ENCODE measurements around the gene CLK3. TPM values are rescaled to one million over a fixed set of nuclear protein-coding genes. Genes with fewer than 3 reads are reported as not detected.
A peak's percentile ranks its signal among the peaks of the same experiment; 100 is the strongest.

The CLK3 gene
- total and polyA plus RNA-seq, 2 donors: 53.2 to 90.8 TPM

DNA sequence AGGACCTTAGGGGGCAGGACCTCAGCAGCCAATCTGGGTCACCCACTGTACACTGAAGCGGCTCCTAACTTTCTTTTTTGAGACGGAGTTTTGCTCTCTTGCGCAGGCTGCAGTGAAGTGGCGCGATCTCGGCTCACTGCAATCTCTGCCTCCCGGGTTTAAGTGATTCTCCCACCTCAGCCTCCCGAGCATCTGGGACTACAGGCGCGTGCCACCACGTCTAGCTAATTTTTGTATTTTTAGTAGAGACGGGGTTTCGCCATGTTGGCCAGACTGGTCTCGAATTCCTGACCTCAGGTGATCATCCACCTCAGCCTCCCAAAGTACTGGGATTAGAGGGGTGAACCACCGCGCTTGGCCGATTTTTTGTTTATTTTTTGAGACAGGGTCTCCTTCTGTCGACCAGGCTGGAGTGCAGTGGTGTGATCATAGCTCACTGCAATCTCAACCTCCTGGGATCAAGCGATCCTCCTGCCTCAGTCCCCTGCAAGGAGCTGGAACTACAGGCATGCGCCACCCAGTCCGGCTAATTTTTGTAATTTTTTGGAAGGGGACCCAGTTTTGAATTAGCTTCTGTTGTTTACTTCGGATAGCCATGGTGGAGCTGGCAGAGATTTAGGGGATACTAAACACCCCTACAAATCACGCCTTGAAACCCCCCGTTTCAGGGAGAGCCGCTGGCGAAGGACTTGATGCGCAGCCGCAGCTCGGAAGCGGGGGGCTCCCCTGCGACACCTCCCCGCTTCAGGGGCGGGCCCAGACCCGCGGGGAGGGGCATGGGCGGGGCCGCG is 1.5 kb upstream of the CLK3 start:
- 46% methylated on average over 38 of the region's 38 CpGs for WGBS
- no peaks in the 10 kb centered on the region for H3K27me3 ChIP-seq (ENCODE audit: control insufficient read depth in 2 of 2, insufficient read depth in 1 of 2, low read length in 1 of 2)
- peaks cover 0 to 4% of the 10 kb centered on the region in 2 donors for H3K9me3 ChIP-seq (ENCODE audit: control insufficient read depth in 2 of 2, insufficient read depth in 1 of 2, low read length in 1 of 2)
- H3K36me3 ChIP-seq (ENCODE audit: control insufficient read depth in 2 of 2, insufficient read depth in 2 of 2, low read length in 1 of 2): peaks cover 8% of the 10 kb centered on the region in 2 donors
- DNase-seq (ENCODE audit: low read depth in 6 of 9, low spot score in 9 of 9): no peak
- peak overlapping the region in 1 of 2 donors; percentile 44 for H3K27ac ChIP-seq (ENCODE audit: low read depth in 1 of 2, low read length in 1 of 2)
- peaks cover 13 to 36% of the 10 kb centered on the region in 2 donors for H3K4me1 ChIP-seq (ENCODE audit: control insufficient read depth in 2 of 2, insufficient read depth in 2 of 2, low read length in 2 of 2)
- H3K4me3 ChIP-seq (ENCODE audit: low read length in 2 of 2): peak overlapping the region; percentile 90 to 100

DNA sequence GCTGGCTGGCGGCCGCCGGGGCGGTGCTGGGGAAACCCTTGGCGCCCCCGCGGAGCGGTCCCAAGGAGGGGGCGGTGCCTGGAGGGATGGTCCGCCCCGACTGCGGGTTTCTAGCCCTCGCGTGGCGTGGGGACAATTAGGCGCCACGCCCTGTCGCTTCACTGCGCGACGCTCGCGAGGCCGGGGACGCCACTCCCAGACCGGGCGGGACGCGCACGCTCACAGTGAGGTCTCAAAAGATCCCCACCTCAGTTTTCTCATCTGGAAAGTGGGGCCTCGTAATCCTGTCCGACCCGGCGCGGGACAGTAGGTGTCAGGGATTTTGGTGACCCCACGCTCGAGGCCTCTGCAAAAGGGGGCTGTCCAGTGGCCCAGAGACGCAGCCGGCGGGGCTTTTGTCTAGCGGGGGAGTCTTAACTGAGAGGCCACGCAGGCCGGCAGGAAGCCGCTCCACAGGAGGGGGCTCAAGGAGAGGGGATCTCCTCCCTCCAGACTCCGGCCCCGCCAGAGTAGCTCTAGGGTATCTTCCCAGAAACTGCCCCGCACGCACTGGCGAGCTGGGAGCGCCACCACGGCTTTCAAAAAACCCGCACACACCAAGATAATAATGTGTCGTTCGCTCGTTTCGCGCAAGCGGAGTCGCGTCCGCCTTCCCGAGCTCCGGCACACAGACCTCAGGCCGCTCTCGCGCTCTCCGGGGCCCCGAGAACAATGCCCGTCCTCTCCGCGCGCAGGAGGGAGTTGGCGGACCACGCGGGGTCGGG is 710 bp upstream of the CLK3 start:
- H3K4me1 ChIP-seq (ENCODE audit: control insufficient read depth in 2 of 2, insufficient read depth in 2 of 2, low read length in 2 of 2): peaks cover 13 to 29% of the 10 kb centered on the region in 2 donors

DNA sequence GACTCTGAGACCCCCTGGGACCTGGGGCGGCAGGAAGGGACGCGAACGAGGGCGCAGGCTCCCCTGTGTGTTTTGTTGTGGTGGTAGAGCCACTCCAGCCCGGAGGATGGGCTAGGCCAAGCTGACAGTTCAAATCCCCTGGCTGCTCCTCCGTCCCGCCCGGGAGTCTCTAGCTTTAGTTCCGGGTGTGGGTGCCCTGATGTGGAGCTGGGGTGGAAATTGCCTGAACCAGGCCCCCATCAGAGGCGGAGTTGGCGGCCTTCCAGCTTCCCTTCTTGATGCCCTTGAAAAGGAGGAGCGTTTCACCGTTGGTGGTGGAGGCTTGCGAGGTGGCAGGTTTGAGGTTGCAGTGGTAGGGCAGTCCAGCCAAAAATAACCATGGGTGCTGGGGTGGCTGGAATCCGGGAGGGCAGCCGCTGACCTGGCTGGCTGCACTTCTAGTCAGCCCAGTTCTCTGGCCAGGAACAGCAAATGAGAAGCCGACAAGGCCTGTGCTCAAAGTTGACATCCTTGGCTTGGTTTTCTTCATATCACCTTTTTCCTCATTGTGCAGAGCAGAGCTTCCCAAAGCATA is 817 bp downstream of the CLK3 start:
- Histone ChIP-seq H3K4me3 (ENCODE audit: low read length in 2 of 2) (peak overlapping the region; percentile 90 to 100), H3K27me3 (ENCODE audit: control insufficient read depth in 2 of 2, insufficient read depth in 1 of 2, low read length in 1 of 2) (no peaks in the 10 kb centered on the region), H3K27ac (ENCODE audit: low read depth in 1 of 2, low read length in 1 of 2) (peak overlapping the region; percentile 89 to 94), H3K4me1 (ENCODE audit: control insufficient read depth in 2 of 2, insufficient read depth in 2 of 2, low read length in 2 of 2) (peaks cover 13 to 22% of the 10 kb centered on the region in 2 donors), H3K36me3 (ENCODE audit: control insufficient read depth in 2 of 2, insufficient read depth in 2 of 2, low read length in 1 of 2) (peaks cover 31% of the 10 kb centered on the region in 2 donors), H3K9me3 (ENCODE audit: control insufficient read depth in 2 of 2, insufficient read depth in 1 of 2, low read length in 1 of 2) (peaks cover 0 to 4% of the 10 kb centered on the region in 2 donors)
- DNase-seq (ENCODE audit: low read depth in 6 of 9, low spot score in 9 of 9): peak in 4 of 9 donors; percentile 9 to 60 (median 32)
- WGBS: 3% methylated on average over 18 of the region's 18 CpGs

More for the DNA sequence above, 710 bp upstream of the CLK3 start:
- Histone ChIP-seq H3K4me3 (ENCODE audit: low read length in 2 of 2) (peak overlapping the region; percentile 90 to 100), H3K27ac (ENCODE audit: low read depth in 1 of 2, low read length in 1 of 2) (peak overlapping the region; percentile 88 to 94), H3K36me3 (ENCODE audit: control insufficient read depth in 2 of 2, insufficient read depth in 2 of 2, low read length in 1 of 2) (peaks cover 16% of the 10 kb centered on the region in 2 donors), H3K9me3 (ENCODE audit: control insufficient read depth in 2 of 2, insufficient read depth in 1 of 2, low read length in 1 of 2) (peaks cover 0 to 4% of the 10 kb centered on the region in 2 donors), H3K27me3 (ENCODE audit: control insufficient read depth in 2 of 2, insufficient read depth in 1 of 2, low read length in 1 of 2) (no peaks in the 10 kb centered on the region)
- WGBS: under 1% methylated on average over 76 of the region's 76 CpGs
- DNase-seq (ENCODE audit: low read depth in 6 of 9, low spot score in 9 of 9): peak in 8 of 9 donors; percentile 48 to 92 (median 81)

DNA sequence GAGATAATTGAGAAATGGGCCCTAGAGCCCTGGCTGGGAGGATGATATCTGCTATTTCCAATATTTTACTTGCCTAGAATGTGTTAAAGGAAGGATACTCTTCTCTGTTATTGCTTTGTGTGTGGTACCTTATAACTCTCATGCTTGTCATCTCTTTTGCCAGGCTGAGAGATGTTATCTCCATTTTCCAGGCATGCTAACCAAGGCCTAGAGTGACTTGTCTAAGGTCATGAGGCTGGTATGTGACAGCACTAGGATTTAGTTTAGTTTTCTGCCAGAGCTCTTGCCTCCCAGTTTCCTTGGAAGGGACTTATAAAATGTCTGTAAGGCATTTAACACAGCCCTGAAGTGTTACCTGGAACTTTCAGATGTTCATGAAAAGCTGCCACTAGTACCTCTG is 1.4 kb downstream of the CLK3 start:
- Histone ChIP-seq H3K9me3 (ENCODE audit: control insufficient read depth in 2 of 2, insufficient read depth in 1 of 2, low read length in 1 of 2) (peaks cover 0 to 4% of the 10 kb centered on the region in 2 donors), H3K27ac (ENCODE audit: low read depth in 1 of 2, low read length in 1 of 2) (peak overlapping the region in 1 of 2 donors; percentile 89), H3K36me3 (ENCODE audit: control insufficient read depth in 2 of 2, insufficient read depth in 2 of 2, low read length in 1 of 2) (peaks cover 37% of the 10 kb centered on the region in 2 donors), H3K4me3 (ENCODE audit: low read length in 2 of 2) (peak overlapping the region; percentile 90 to 100), H3K27me3 (ENCODE audit: control insufficient read depth in 2 of 2, insufficient read depth in 1 of 2, low read length in 1 of 2) (no peaks in the 10 kb centered on the region), H3K4me1 (ENCODE audit: control insufficient read depth in 2 of 2, insufficient read depth in 2 of 2, low read length in 2 of 2) (peaks cover 13 to 22% of the 10 kb centered on the region in 2 donors)
- no peak for DNase-seq (ENCODE audit: low read depth in 6 of 9, low spot score in 9 of 9)

DNA sequence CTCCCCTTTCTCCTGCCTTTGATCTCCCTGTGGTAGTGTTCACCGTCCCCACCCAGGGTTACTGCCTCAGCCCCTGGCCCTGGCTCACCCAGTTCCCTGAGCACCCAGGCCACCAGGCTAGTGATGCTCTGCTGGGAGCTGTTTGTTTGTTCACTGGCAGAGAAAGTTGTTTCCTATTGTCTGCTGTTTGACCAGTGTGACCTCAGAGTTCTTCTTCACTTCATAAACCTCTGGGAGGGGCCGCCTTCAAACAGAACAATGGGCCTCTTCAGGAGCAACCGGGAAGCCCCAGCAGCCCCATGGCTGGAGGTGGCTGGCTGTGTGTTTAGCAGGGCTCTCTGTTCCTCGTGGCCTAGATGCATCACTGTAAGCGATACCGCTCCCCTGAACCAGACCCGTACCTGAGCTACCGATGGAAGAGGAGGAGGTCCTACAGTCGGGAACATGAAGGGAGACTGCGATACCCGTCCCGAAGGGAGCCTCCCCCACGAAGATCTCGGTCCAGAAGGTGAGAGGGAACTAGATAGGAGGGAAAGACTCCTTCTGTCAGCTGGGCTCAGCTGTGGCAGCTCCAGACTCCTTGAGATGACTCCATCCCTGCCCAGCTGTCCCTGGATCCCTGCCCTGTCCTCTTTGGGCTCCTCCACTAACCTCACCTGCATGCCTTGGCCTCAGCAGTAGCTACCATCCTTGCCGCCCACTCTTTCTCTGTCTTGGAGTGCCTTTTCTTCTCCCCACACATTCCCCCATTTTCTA is 3.4 kb downstream of the CLK3 start:
- 97% methylated on average over 15 of the region's 15 CpGs for WGBS
- no peak for DNase-seq (ENCODE audit: low read depth in 6 of 9, low spot score in 9 of 9)
- Histone ChIP-seq H3K9me3 (ENCODE audit: control insufficient read depth in 2 of 2, insufficient read depth in 1 of 2, low read length in 1 of 2) (peaks cover 0 to 4% of the 10 kb centered on the region in 2 donors), H3K27ac (ENCODE audit: low read depth in 1 of 2, low read length in 1 of 2) (no peak overlapping the region), H3K4me3 (ENCODE audit: low read length in 2 of 2) (no peak overlapping the region), H3K4me1 (ENCODE audit: control insufficient read depth in 2 of 2, insufficient read depth in 2 of 2, low read length in 2 of 2) (peaks cover 13 to 20% of the 10 kb centered on the region in 2 donors), H3K36me3 (ENCODE audit: control insufficient read depth in 2 of 2, insufficient read depth in 2 of 2, low read length in 1 of 2) (peaks cover 57% of the 10 kb centered on the region in 2 donors), H3K27me3 (ENCODE audit: control insufficient read depth in 2 of 2, insufficient read depth in 1 of 2, low read length in 1 of 2) (no peaks in the 10 kb centered on the region)

DNA sequence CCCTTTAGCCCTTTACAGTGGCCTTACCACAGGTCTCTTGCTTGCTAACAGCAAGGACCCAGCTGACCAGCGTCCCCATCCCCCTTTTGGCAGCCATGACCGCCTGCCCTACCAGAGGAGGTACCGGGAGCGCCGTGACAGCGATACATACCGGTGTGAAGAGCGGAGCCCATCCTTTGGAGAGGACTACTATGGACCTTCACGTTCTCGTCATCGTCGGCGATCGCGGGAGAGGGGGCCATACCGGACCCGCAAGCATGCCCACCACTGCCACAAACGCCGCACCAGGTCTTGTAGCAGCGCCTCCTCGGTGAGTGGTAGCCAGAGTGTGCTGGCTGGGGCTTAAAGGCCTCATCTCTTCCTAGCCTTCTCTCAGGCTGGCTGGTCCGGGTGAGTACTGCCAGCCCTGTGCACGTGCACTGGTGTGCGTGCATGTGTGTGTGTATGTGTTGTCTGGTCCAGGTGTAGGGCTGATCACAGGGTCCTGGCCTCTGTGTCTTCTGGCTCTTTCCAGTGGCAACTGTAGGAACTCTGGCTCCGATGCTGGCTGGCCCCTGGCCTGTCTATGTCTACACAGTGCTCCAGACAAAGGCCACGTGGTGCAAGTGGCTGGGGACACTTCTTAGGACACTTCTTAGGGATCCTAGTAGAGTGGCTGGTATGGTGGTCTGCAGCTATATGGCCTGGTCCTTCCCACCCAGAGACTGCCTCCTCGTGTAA is 4.4 kb downstream of the CLK3 start:
- H3K27me3 ChIP-seq (ENCODE audit: control insufficient read depth in 2 of 2, insufficient read depth in 1 of 2, low read length in 1 of 2): no peaks in the 10 kb centered on the region
- 98% methylated on average over 27 of the region's 27 CpGs for WGBS
- H3K4me3 ChIP-seq (ENCODE audit: low read length in 2 of 2): no peak overlapping the region
- H3K36me3 ChIP-seq (ENCODE audit: control insufficient read depth in 2 of 2, insufficient read depth in 2 of 2, low read length in 1 of 2): peaks cover 68% of the 10 kb centered on the region in 2 donors
- no peak for DNase-seq (ENCODE audit: low read depth in 6 of 9, low spot score in 9 of 9)
- no peak overlapping the region for H3K27ac ChIP-seq (ENCODE audit: low read depth in 1 of 2, low read length in 1 of 2)
- peaks cover 0 to 4% of the 10 kb centered on the region in 2 donors for H3K9me3 ChIP-seq (ENCODE audit: control insufficient read depth in 2 of 2, insufficient read depth in 1 of 2, low read length in 1 of 2)
- H3K4me1 ChIP-seq (ENCODE audit: control insufficient read depth in 2 of 2, insufficient read depth in 2 of 2, low read length in 2 of 2): peaks cover 11 to 13% of the 10 kb centered on the region in 2 donors

DNA sequence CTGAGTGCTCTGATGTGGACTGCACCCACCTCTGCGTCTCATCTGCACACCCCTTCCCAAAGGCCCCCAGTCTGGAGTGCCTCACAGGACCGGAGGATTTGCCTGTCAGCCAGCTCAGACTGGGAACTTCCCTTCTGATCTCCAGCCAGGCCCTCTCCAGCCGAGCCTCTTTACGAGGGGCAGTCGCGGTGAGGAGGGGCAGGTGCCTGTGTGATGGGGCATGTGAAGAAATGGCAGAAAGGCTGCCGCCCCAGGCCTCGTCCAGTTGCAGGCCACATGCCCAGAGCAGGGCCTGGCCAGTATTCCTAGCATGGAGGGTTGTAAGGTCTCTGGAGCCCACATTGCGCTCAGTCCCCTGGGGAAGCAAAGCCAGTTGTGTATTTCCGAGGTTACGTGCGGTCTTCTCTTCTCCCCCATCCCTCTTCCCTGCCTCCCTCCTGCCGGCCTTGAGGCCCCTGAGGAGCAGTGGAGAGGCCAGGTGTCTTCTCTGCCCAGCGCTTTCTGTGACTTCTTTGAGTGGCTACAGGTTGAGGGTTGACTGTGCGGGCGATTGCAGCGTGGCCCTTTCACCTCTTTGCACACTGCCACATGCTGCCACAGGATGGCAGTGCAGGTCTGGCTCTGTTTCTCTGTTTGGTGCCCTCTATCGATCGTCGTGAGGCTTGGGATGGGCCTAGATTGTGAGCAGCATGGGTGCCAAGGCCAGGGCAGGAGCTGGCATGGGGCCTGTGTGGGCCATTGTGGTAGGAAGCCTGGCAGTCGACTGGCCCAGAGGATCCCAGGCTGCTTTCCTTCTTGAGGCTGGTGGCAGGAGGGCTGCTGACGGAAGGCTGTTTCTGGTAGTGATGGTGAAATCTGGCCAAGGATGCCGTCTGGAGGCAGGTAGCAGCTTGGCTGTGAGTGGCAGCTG is 5.3 kb downstream of the CLK3 start:
- 74% methylated on average over 23 of the region's 23 CpGs for WGBS

More for the DNA sequence above, 5.3 kb downstream of the CLK3 start:
- peaks cover 10 to 13% of the 10 kb centered on the region in 2 donors for H3K4me1 ChIP-seq (ENCODE audit: control insufficient read depth in 2 of 2, insufficient read depth in 2 of 2, low read length in 2 of 2)
- H3K4me3 ChIP-seq (ENCODE audit: low read length in 2 of 2): no peak overlapping the region
- no peaks in the 10 kb centered on the region for H3K27me3 ChIP-seq (ENCODE audit: control insufficient read depth in 2 of 2, insufficient read depth in 1 of 2, low read length in 1 of 2)
- DNase-seq (ENCODE audit: low read depth in 6 of 9, low spot score in 9 of 9): peak in 6 of 9 donors; percentile 49 to 83 (median 66)
- H3K36me3 ChIP-seq (ENCODE audit: control insufficient read depth in 2 of 2, insufficient read depth in 2 of 2, low read length in 1 of 2): peaks cover 76% of the 10 kb centered on the region in 2 donors
- no peak overlapping the region for H3K27ac ChIP-seq (ENCODE audit: low read depth in 1 of 2, low read length in 1 of 2)
- H3K9me3 ChIP-seq (ENCODE audit: control insufficient read depth in 2 of 2, insufficient read depth in 1 of 2, low read length in 1 of 2): peaks cover 0 to 4% of the 10 kb centered on the region in 2 donors

All from thymus (tissue), 11 donors.